Measurements from ENCODE around the gene COL23A1.

The COL23A1 gene

DNA sequence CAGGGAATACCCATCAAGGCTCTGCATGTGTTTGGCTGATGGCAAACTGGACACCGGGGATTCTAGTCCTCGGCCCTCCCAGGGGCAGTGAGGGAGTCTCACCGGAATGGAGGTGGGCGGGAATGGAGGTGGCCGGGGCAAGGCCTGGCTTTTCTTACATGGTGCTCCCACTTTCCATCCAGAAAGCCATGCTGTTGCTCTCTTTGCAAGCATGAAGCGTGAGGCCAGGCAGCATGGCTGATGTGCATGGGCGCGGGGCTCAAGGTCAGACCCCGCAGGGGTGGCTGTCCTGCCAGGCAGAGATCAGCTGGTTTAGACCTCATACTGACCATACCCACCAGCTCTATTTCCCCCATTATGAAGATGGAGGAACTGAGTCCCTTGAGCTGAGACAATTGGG is 249.6 kb downstream of the COL23A1 start:
- no peak for DNase-seq
- peaks cover 45% of the 10 kb centered on the region for H3K4me1 Mint-ChIP-seq
- H3K9me3 Mint-ChIP-seq: peaks cover 16% of the 10 kb centered on the region
- no peak overlapping the region for H3K4me3 Mint-ChIP-seq
- TF ChIP-seq, protein P1, sequence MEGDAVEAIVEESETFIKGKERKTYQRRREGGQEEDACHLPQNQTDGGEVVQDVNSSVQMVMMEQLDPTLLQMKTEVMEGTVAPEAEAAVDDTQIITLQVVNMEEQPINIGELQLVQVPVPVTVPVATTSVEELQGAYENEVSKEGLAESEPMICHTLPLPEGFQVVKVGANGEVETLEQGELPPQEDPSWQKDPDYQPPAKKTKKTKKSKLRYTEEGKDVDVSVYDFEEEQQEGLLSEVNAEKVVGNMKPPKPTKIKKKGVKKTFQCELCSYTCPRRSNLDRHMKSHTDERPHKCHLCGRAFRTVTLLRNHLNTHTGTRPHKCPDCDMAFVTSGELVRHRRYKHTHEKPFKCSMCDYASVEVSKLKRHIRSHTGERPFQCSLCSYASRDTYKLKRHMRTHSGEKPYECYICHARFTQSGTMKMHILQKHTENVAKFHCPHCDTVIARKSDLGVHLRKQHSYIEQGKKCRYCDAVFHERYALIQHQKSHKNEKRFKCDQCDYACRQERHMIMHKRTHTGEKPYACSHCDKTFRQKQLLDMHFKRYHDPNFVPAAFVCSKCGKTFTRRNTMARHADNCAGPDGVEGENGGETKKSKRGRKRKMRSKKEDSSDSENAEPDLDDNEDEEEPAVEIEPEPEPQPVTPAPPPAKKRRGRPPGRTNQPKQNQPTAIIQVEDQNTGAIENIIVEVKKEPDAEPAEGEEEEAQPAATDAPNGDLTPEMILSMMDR (IDR thresholded peaks at IDR 0.05): no peak
- no peak overlapping the region for H3K27ac Mint-ChIP-seq
- H3K27me3 Mint-ChIP-seq (ENCODE audit: low read depth, poor library complexity): peaks cover 15% of the 10 kb centered on the region
- H3K36me3 Mint-ChIP-seq (ENCODE audit: low read depth): peaks cover 5% of the 10 kb centered on the region

DNA sequence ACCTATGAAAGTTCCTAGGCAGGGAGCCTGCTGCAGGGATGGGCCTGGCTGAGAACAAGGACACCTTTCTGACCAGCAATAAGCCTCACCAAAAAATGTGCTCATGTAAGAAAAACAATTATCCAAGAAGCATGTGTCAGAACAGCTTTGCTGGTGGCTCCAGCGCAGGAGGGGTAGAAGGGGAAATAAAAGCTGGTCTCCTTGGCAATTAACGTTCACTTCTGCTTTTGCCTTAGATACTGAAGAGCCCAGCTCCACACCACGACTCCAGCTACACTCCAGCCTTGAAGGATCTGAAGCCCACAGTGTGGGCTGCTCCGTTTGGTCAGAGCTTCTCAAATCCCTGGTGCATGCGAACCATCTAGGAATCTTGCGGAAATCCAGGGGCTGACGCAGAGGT is 250.0 kb downstream of the COL23A1 start:
- peaks cover 15% of the 10 kb centered on the region for H3K27me3 Mint-ChIP-seq (ENCODE audit: low read depth, poor library complexity)
- H3K27ac Mint-ChIP-seq: no peak overlapping the region
- TF ChIP-seq, protein P1 (IDR thresholded peaks at IDR 0.05): no peak

DNA sequence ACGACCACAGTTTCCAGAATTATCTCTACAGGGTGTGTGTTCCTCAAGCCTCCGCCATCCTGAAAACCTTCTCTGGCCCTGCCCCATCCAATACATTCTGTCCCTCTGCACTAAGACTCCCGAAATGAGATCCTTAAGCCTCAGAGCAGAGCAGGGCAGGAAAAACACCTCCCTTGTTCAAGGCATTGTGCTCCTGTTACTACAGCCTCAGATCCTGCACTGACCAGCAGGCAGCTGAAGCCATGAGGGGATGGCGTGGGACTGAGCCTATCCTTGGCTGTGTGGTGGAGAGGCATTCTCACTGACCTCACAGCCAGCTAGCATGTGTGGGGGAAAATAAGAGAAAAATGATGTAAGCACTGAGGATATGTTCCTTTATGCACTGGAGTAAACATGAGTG is 250.9 kb downstream of the COL23A1 start:
- no peak for DNase-seq
- Mint-ChIP-seq H3K27ac (no peak overlapping the region), H3K36me3 (ENCODE audit: low read depth) (peaks cover 5% of the 10 kb centered on the region)

More for the DNA sequence above, 250.0 kb downstream of the COL23A1 start:
- peaks cover 5% of the 10 kb centered on the region for H3K36me3 Mint-ChIP-seq (ENCODE audit: low read depth)
- H3K4me1 Mint-ChIP-seq: peaks cover 47% of the 10 kb centered on the region
- DNase-seq: no peak
- H3K4me3 Mint-ChIP-seq: no peak overlapping the region
- peaks cover 16% of the 10 kb centered on the region for H3K9me3 Mint-ChIP-seq

DNA sequence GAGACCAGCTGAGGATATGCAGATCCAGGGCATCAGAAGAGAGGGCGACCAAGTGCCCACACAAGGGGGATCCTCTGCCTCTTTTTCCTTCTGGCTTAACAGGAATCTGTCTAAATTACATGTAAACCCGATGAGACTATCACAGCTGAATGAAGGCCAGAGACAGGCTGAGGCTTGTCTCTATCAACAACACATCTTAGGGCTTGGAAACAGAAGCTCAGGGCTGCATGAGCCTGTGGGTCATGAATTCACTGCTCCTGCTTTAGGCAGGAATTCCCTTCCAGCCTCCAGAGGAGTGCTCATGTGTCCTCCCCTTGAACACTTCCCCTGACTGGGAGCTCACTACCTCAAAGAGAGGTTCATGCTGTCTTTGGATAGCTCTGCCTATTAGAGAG is 251.4 kb downstream of the COL23A1 start:
- Mint-ChIP-seq H3K4me3 (no peak overlapping the region), H3K36me3 (ENCODE audit: low read depth) (peaks cover 5% of the 10 kb centered on the region), H3K27me3 (ENCODE audit: low read depth, poor library complexity) (peaks cover 21% of the 10 kb centered on the region), H3K4me1 (peaks cover 60% of the 10 kb centered on the region), H3K27ac (no peak overlapping the region), H3K9me3 (peaks cover 9% of the 10 kb centered on the region)
- TF ChIP-seq, protein P1 (IDR thresholded peaks at IDR 0.05): no peak
- no peak for DNase-seq

More for the DNA sequence above, 250.9 kb downstream of the COL23A1 start:
- TF ChIP-seq, protein P1 (IDR thresholded peaks at IDR 0.05): no peak
- Mint-ChIP-seq H3K27me3 (ENCODE audit: low read depth, poor library complexity) (peaks cover 16% of the 10 kb centered on the region), H3K9me3 (peaks cover 9% of the 10 kb centered on the region), H3K4me3 (no peak overlapping the region), H3K4me1 (peaks cover 56% of the 10 kb centered on the region)

DNA sequence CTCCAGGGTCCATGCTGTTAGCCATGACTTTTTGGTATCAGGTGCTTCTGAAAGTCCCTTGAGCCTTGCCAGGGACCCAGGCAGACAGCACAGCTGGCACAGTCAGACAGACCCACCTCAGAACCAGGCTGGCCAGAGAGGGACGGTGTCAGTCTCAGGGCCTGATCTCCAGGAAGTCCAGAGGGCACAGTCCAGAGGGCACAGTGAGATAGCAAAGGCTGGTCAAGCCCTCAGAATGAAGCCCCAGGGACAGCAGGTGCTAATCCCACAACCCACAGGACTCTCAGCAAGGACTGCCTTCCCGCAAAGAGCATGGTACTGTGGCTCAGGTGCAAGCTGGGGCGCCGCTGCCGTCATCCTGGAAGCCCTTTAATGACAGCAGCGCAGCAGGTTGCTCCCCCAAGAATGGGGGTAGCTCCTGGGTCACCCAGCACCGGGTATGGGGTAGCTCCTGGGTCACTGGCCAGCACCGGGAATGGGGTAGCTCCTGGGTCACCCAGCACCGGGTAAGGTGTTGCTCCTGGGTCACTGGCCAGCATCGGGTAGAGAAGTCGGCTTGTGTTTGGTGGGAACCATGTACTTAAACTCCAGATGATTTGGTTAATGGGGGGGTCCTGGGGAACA is 252.0 kb downstream of the COL23A1 start:
- H3K27ac Mint-ChIP-seq: no peak overlapping the region
- peaks cover 22% of the 10 kb centered on the region for H3K27me3 Mint-ChIP-seq (ENCODE audit: low read depth, poor library complexity)
- no peak overlapping the region for H3K4me3 Mint-ChIP-seq
- no peak for DNase-seq
- H3K36me3 Mint-ChIP-seq (ENCODE audit: low read depth): peaks cover 3% of the 10 kb centered on the region
- H3K9me3 Mint-ChIP-seq: peaks cover 7% of the 10 kb centered on the region
- peaks cover 60% of the 10 kb centered on the region for H3K4me1 Mint-ChIP-seq
- TF ChIP-seq, protein P1 (IDR thresholded peaks at IDR 0.05): no peak

DNA sequence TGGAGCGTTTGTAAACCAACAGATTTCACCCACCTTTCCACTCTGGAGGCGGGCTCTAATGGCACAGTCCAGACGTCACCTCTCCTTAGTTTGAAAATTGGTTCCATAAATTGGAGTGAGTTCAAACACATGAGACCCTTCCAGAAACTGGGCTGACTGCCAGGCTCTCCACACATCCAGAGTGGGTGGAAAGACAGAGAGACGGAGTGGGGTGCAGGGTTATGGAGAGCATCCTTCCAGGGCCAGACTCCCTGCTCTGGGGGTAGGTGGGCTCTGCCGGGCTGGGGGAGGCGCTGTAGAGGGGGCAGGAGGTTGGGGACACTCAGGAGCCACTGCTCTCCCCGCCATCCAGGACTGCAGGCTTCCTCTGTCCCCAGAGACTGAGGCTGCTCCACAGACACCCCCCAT is 252.9 kb downstream of the COL23A1 start:
- Mint-ChIP-seq H3K4me1 (peaks cover 57% of the 10 kb centered on the region), H3K4me3 (no peak overlapping the region)
- TF ChIP-seq, protein P1 (IDR thresholded peaks at IDR 0.05): no peak

More for the DNA sequence above, 252.9 kb downstream of the COL23A1 start:
- Mint-ChIP-seq H3K9me3 (no peaks in the 10 kb centered on the region), H3K36me3 (ENCODE audit: low read depth) (no peaks in the 10 kb centered on the region), H3K27ac (peak overlapping the region; percentile 61), H3K27me3 (ENCODE audit: low read depth, poor library complexity) (peaks cover 17% of the 10 kb centered on the region)
- DNase-seq: no peak

Data from nephron progenitor cell (in vitro differentiated cells).